22Rv1 (cell line): ENCODE data around the gene CACNA1E.

Experiments
- CTCF ChIP-seq: fragments of 450-650 bp; IDR thresholded peaks from 2 replicates; pipeline ENCODE4 v1.5.1; 2017; ENCODE audit warnings: mild to moderate bottlenecking
- ZFX ChIP-seq: fragments of 450-650 bp; IDR thresholded peaks from 2 replicates; pipeline ENCODE4 v1.6.1; 2017; ENCODE audit warnings: antibody characterized with exemption, borderline replicate concordance

GRCh38 chr1:181545395-181545794 is 62.1 kb downstream of the CACNA1E start:
- TF ChIP-seq CTCF (no peak), ZFX (no peak)
